Kidney epithelial cell (primary cell): Measurements from ENCODE around the gene DNAH8. TPM values are rescaled to one million over a fixed set of nuclear protein-coding genes. Genes with fewer than 3 reads are reported as not detected.

Source experiments
- DNase-seq: peaks from one replicate; pipeline ENCODE4 v3.0.0-alpha.2; 2010; ENCODE audit warnings: low read depth
- H3K27me3 ChIP-seq: 2 replicates; pipeline ENCODE4 v1.6.0; 2011; ENCODE audit warnings: low read length; ENCODE audit not compliant: control insufficient read depth, insufficient read depth
- H3K36me3 ChIP-seq: 2 replicates; pipeline ENCODE4 v1.5.1; 2011; ENCODE audit warnings: low read length; ENCODE audit not compliant: control insufficient read depth, insufficient read depth
- H3K4me3 ChIP-seq: 2 replicates; pipeline ENCODE4 v1.5.1; 2011; ENCODE audit warnings: low read depth, mild to moderate bottlenecking, control low read depth, low read length
- CTCF ChIP-seq: IDR thresholded peaks from 2 replicates; pipeline ENCODE4 v1.5.1; 2011; ENCODE audit warnings: mild to moderate bottlenecking, moderate library complexity, low read length, control low read depth, inconsistent platforms; ENCODE audit not compliant: insufficient read depth, poor library complexity, severe bottlenecking
- total RNA-seq: library from RNA; depleted of rRNA; stranded (reverse); fragments of >200 nt; gene quantifications from 2 replicates; pipeline ENCODE4 v1.2.3, GENCODE V29; 2015

DNAH8 gene
- total RNA-seq, 1 donor from 2014 or later: not detected

GRCh38 chr6:38852215-38852614 is 137.1 kb downstream of the DNAH8 start:
- no peak for DNase-seq
- Histone ChIP-seq H3K4me3 (no peak overlapping the region), H3K27me3 (no peaks in the 10 kb centered on the region), H3K36me3 (no peaks in the 10 kb centered on the region)
- no peak for TF ChIP-seq CTCF

GRCh38 chr6:38853236-38853635 is 138.1 kb downstream of the DNAH8 start:
- no peaks in the 10 kb centered on the region for H3K27me3 ChIP-seq
- DNase-seq: no peak
- H3K4me3 ChIP-seq: no peak overlapping the region
- TF ChIP-seq CTCF: no peak
- no peaks in the 10 kb centered on the region for H3K36me3 ChIP-seq

- no peak for DNase-seq
- H3K4me3 ChIP-seq: no peak overlapping the region
- no peaks in the 10 kb centered on the region for H3K36me3 ChIP-seq
- no peaks in the 10 kb centered on the region for H3K27me3 ChIP-seq
- TF ChIP-seq CTCF: no peak
Measured at GRCh38 chr6:38856492-38856891, 141.4 kb downstream of the DNAH8 start.

DNA sequence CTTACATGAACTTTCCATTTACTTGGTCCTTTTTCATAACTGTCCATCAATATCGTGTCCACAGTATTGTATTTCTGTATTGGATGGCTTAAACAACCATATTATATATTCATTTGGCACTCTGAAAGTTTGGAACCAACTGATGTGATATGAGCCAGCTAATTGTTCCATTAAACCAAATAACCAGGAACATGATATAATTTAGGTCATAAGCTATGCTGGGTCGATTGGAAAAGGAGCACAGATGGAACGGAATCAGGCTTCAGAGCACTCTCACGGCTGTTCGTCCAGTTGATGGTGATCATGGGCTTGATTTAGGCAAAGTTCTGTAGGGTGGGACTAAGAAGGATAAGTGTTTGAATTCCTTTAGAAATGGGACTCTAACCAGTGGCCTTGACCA is 142.7 kb downstream of the DNAH8 start:
- Histone ChIP-seq H3K27me3 (no peaks in the 10 kb centered on the region), H3K36me3 (no peaks in the 10 kb centered on the region), H3K4me3 (no peak overlapping the region)
- no peak for DNase-seq
- TF ChIP-seq CTCF: no peak

DNA sequence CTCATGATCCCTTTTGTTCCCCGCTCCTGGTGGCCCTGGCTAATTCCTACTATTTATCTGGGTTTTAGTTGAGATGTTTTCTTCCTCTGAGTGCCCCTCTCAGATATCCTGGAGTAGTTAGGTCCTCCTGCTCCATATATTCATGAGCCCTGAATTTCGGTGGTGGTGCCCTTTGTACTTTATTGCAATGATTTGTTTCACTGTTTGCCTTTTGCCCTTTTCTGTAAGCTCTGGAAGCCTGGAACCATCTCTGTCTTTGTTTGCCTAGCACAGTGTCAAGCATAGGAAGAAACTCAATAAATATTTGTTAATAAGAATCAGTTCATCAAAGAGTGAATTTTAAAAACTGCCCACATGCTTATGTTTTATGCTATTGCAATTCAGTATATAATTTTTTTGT is 144.9 kb downstream of the DNAH8 start:
- no peaks in the 10 kb centered on the region for H3K36me3 ChIP-seq
- TF ChIP-seq CTCF: no peak
- no peak for DNase-seq
- H3K27me3 ChIP-seq: no peaks in the 10 kb centered on the region
- no peak overlapping the region for H3K4me3 ChIP-seq

- no peaks in the 10 kb centered on the region for H3K36me3 ChIP-seq
- DNase-seq: peak; percentile 9
- TF ChIP-seq CTCF: no peak
- no peaks in the 10 kb centered on the region for H3K27me3 ChIP-seq
- H3K4me3 ChIP-seq: no peak overlapping the region
Measured at GRCh38 chr6:38861926-38862401, 146.9 kb downstream of the DNAH8 start.
